ENCODE measurements around the gene CEP128.

- TF ChIP-seq CTCF (optimal IDR thresholded peaks at IDR 0.05 in 1 of 3, IDR thresholded peaks at IDR 0.05 in 1 of 3, conservative IDR thresholded peaks at IDR 0.05 in 1 of 3; ENCODE audit: extremely low read depth in 1 of 3, insufficient read depth in 2 of 3, low read length in 3 of 3) (no peak), EZH2 (IDR thresholded peaks at IDR 0.05; ENCODE audit: low read length) (no peak)
Measured at GRCh38 chr14:80809663-80810062, 131.9 kb downstream of the CEP128 start.
